ENCODE data around the gene INPP5A.

DNA sequence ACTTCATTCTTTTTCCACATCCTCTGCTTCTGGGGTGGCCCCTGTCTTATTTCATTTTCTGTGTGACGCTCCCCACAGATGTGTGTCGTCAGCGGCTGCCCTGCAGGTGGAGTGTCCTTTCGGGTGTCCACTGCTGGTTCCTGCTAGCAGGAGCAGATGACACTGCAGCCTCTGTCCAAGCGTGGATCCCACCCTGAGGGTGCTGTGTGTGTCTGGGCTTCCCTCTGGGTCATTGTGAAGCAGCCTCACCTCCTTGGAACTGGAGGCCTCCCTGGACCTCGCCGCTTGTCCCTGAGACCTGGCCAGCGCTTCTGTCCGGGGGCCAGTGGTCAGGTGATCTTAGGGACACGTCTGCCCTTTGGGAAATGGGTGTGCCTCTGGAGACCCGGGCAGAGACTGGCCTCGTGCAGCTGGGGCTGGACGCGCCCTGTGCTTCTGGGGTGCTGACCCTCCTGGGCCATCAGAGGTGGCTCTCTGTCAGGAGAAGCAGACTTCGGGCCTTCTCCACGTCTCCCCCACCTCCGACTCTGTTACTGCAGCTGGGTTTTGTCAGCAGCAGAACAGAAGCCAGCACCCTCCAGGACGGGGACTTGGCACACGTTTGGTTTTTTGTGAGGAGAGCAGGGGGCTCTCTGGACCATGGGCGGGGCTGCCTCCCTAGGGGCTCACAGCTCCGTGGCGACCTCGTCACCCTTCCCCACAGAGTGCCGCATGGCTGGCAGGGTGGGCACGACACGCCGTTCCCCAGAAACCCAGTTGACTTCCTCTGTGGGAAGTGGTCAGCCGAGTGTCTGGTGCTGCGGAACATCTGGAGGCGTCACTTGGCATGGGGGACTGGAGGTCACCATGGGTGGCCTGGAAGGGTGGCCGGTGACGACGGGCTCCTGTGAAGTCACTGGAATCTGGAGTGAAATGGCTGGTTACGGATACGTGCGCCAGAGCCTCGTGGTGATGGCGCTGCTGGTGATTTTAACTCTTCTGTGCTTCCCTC, 48.4 kb downstream of the INPP5A start:
- TF ChIP-seq POLR2A (IDR thresholded peaks at IDR 0.05) (no peak), CTCF (IDR thresholded peaks at IDR 0.05) (no peak)
